DMS 273 (cell line): ENCODE data around the gene PNPLA7.
"Not testable (repeated sequence)": the region's sequence is repeated elsewhere in the genome, so short reads cannot be mapped to it uniquely, and the experiment has no call there.

Source experiments
- DNase-seq: peaks from one replicate; lab custom pipeline; 2025; ENCODE audit not compliant: unreplicated experiment; lab: John Stamatoyannopoulos, UW

PNPLA7 gene

DNA sequence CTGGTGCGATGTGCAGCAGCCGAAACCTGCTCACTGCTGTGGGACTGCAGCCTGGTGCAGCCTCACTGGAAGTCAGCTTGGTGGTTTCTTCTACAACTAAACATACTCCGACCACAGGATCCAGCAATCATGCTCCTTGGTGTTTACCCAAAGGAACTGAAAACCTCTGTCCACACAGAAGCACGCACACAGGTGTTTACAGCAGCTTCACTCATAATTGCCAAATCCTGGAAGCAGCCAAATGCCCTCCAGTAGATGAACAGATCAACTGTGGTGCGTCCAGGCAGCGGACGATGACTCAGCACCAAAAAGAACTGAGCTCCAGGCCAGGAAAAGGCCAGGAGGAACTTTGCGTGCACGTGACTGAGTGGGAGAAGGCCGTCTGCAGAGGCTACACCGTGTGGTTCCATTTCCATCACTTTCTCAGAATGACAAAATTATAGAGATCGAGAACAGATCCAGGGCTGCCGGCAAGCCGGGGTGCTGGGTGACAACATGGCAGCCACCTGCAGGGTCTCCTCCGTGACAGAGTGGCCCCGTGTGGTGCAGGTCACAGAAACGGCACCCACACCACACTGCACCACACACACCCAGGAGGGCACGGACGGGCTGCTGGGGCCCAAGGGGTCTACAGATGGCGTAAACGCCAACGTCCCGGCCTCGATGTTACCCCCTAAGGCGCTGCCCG lies 68.0 kb downstream of the PNPLA7 start:
- no peak for DNase-seq

DNA sequence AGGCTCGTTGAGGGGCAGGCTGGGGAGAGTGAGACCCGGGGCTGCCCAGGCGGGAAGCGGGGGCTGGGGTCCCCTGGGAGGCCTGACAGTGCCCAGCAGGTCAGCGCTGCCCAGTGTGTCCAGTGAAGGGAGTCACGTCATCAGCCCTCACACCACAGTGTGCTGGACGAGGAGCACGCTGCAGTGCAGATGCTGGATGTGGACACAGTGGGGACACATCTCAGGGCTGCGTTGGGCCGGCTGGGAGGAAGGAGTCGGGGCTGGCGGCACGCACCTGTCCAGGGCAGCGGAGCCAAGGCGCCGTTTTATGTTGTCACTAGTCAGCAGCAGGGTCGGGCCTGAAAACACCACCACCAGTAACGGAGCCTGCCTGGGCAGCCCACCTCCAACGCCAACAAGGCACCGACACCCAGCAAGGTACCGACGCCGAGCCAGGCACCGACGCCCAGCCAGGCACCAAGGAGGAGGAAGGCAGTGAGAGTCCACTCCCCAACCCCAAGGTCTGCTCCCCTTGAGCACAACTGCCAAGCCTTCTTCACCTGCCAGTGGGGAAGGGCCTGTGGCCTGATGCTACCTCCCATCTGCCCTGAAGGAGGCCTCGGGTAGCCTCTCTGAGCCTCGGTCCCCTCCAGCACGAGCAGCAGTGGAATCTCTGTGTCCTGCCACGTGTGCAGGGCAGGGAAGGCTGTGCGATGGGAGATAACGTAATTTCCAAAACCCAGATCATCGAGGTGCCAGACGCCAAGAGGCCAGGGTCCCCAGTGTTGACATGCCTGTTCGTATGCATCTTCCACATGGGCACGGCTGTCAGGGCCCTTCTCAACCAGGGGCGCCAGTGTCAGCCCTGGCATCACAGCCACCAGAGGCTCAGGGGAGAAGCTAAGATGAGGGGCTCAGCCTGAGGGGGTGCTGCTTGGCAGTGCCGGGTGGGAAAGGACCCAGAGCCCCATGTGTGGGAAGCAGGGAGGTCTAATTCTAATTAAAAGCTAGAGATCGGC lies 69.2 kb downstream of the PNPLA7 start:
- DNase-seq: no peak

DNA sequence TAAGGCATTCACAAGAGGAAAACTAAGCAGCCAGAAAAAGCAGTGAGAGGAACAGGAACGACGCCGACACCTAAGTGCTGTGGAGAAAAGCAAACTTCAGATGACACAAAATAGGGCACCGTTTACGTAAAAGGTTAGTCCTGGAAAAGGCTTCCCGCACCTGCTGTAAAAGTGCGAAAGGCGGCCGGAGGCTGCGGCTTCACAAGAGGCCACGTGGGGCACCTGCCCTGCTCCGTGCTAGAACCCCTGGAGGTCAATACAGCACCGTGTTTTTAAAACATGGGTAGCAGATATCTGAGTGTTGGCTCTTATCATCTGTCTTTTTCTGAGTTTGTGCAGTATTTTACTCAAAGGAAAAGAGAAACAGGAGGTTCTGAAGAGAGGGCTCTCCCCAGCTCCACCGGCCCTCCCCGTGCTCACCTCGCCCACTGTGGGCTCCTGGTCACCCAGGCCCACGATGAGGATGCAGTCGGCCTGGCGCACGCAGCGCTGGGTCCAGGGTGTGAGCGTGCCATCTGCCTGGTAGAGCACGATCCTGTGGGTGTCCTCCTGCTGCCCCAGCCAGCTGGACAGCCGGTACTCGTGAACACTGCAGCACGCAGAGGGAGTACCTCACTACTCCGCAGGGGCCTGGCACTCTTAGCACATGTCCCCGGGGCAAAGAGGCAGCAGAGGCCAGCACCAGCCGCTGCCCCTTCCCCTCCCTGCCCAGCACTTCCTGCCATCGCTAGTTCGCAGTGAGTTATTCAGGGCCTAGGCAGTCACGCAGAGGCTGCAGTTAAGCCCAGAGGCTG lies 70.1 kb downstream of the PNPLA7 start:
- no peak for DNase-seq

DNA sequence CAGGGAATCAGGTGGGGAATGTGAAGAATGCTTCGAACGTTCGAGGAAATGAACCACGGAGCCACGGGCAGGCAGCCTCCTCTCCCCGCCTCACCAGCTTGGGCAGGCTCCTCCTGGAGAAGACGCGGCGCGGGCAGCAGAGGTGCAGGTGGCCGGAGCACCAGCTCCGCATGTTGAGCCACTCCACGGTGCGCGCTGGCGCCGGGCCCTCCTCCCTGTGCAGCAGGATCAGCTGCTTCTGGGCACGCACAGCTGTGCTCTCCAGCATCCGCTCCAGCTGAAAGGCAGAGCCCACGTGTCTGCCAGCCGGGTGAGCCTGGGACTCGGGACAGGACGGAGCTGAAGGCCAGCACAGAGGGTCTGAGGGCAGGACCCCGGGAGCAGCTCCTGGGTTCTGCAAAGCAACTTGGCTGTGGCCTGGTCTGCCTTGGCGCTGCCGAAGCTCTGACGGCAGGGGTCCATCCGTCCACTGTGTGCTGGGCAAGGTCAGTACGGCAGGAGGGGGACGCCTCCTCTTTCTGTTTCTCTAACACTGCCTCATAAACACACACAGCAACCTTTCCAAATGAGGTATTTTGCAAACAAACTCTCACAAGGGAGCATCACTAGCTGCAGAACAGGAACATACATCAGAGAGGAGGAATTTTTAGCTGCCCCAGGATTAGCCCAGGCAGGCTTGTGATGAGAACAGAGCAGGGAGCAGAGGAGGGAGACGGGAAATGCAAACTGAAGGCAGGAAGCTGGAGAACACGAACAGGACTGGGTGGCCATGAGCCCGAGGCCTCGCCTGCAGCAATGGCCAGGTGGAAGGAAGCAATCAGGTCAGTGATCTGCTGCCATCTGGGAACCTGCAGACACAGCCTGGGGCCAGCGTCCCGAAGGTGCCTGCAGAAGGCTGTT lies 71.0 kb downstream of the PNPLA7 start:
- DNase-seq: peak; percentile 81

DNA sequence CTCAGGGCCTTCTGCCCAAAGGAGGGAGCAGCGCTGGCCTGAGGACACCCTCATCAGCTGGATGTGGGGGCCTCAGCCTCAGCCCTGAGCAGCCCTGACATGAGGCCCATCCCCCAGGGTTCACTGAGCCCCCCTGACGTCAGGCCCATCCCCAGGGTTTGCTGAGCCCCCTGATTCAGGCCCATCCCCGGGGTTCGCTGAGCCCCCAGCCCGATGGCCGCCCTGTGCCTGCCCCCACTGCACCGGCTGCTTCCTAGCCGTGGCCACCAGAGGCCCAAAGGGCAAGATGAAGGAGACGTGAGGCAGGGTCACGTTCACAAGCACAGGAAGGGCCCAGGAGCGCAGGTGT lies 71.6 kb downstream of the PNPLA7 start:
- DNase-seq: no peak

DNA sequence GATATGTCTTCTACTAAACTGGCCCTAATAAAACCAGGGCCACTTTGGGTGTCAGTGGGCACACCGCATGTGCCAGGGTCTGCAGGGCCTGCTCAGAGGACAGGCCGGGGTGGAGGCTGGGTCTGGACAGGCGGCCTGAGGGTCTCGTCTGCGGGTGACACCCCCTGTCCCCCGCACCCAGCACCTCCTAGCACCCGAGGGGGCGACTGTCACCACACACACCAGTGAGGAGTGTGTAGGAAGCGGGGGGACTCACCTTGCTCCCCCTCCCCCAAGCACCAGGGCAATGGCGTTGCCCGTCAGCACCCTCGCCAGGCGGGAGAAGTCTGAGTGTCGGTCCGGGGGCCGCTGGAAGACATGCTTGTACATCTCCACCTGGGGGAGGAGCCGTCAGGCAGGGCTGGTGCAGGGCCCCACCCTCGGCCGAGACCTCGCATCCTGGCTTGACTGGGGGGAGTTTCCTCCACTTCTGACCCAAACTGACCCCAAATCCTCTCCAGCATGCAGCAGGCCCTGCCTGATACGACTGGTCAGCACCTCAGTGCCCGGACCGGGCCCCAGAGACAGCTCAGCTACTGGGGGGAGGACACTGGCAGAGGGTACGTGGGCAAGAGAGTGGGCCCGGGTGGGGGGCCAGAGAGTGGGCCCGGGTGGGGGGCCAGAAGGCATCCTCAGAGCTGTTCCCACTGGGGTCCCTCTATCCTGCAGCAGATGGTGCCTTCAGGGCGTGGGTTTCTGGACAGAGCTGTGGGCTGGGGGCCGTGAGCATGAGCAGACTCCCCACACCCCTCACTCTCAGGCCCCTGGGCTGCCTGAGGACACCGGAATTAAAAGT lies 72.2 kb downstream of the PNPLA7 start:
- no peak for DNase-seq

DNA sequence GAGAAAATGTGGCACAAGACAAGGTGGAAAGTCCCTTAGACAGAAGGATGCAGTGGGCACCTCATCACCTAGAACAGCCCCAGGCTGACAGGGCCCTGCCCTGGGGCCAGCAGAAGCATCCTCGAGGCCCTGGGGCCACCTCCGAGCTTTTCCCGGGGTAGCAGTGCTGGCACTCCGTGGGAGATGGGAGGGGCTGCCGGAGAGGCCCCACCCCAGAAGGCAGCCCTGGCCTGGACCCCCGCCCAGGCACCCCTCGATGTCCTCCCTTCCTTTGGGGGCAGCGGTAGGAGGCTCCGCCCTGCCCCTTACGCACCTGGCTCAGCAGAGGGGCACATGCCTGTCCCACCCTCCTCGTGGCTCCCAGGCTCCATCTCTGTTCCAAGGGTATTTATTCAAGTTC lies 73.3 kb downstream of the PNPLA7 start:
- DNase-seq: no peak

DNA sequence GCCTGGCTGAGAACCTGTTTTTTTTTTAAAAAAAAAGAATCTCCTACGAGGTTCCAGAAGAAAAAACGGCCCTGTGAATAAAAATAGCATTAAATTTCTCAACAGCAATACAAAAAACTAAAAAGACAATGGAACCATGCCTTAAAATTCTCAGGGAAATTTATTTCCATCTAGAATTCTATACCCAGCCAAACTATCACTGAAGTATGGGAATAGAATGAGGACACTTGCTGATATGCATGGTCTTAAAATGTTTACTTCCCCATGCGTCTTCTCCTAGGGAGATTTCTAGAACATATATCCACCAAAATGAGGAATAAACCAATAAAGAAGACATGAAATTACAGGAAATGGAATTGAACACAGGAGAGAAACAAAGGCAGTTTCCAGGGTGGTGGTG lies 74.5 kb downstream of the PNPLA7 start:
- DNase-seq: no peak

DNA sequence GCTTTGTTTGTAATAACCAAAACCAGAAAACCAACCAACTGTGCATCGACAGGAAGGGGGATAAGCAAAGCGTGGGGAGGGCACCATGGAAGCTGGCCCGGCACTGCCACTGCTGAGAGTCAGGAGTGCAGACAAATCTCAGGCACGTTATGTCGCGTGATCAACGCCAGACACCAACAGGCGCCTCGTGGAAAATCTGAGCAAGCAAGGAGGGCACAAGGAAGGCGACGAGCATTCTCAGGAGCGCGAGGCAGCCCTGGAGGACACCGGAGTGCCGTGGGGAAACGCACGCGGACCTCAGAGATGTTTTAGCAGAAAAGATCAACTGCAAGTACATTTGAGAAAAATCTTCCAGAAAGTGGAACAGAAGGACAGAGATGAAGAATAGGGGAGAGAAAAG lies 75.9 kb downstream of the PNPLA7 start:
- DNase-seq: no peak

DNA sequence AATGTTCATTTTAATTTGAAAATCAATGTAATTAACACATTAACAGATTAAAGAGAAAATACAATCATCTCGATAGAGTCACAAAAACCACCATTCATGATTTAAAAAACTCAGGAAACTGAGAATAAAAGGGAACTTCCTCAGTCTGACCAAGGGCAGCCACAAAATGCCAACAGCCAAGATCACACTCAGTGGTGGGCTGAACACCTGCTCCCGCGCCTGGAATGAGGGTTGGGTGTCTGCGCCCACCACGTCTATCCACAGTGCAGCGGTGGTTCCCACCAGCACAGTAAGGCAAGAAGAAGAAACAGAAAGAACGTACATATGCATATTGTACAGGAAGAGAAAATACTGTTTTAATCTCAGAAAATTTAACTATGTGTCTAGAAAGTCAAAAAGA lies 79.4 kb downstream of the PNPLA7 start:
- no peak for DNase-seq

DNA sequence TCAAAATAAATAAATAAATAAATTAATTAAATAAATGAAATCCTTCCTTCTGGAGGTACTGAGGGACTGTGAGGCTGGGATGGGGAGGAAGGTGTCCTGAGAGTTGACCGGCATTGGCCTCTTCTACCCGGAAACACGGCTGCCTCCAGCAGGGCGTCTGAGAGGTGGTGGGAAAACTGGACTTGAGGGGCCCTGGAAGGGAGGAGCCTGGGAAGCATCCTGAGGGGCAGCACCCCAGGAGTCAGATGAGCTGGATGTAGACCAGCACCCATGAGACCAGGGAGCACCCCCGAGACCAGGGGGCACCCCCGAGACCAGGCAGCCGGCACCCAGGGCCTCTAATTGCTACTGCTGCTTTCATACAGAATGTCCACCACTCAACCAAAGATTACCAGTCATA lies 82.3 kb downstream of the PNPLA7 start:
- DNase-seq: no peak

DNA sequence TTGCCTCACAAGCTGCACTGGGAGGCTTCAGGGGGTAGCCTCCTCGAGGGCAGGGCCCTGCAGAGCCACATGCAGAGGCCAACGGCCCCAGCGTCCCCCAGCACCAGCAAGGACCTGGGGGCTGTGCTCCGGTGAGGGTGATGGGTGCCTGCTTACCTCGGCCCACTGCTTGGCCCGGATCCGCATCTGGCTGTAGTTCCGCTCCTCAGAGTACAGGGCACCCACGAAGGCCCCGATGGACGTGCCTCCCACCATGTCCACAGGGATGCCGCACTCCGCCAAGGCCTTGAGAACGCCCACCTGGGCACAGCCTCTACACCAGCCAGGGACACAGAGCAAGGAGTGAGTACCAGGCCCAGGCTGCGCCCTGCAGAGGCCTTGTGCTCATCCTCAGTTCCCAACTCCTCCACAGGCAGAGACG lies 83.0 kb downstream of the PNPLA7 start:
- DNase-seq: no peak

DNA sequence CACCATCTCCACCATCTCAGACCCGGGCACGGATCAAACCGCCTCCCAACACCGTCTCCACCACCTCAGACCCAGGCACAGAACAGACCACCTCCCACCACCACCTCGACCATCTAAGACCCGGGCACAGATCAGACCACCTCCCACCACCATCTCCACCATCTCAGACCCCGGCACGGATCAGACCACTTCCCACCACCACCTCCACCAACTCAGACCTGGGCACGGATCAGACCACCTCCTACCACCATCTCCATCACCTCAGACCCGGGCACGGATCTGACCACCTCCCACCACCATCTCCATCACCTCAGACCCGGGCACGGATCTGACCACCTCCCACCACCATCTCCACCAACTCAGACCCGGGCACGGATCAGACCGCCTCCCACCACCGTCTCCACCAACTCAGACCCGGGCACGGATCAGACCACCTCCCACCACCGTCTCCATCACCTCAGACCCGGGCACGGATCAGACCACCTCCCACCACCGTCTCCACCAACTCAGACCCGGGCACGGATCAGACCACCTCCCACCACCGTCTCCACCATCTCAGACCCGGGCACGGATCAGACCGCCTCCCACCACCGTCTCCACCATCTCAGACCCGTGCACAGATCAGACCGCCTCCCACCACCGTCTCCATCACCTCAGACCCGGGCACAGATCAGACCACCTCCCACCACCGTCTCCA lies 83.7 kb downstream of the PNPLA7 start:
- DNase-seq: not testable (repeated sequence)

DNA sequence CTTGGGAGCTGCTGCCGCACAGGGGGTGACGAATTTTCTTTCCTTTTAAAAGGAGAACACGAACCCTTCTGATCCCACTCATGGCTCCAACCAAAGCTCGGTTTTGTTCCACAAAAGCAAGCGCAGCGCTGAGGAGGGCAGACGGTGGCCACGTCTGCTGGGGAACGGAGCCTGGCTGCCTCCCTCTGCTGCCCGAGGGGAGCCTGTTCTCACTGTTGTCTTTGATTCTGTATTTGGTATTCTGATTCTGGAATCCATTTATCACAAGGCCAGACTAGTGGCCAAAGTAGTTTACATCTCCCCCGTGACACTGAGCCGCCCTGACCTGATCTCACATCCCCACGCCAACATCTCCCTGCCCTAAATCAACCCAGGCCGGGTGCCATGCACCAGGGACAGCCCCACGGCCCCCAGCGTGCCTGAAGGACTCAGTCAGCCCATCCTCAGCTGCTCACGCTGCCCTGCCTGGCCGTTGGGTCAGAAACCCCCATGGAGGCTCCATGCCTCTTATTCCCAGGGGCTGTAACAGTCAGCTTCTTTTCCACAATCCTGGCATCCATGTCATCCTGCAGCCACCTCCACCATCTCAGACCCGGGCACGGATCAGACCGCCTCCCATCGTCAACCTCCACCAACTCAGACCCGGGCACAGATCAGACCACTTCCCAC lies 84.3 kb downstream of the PNPLA7 start:
- DNase-seq: no peak

DNA sequence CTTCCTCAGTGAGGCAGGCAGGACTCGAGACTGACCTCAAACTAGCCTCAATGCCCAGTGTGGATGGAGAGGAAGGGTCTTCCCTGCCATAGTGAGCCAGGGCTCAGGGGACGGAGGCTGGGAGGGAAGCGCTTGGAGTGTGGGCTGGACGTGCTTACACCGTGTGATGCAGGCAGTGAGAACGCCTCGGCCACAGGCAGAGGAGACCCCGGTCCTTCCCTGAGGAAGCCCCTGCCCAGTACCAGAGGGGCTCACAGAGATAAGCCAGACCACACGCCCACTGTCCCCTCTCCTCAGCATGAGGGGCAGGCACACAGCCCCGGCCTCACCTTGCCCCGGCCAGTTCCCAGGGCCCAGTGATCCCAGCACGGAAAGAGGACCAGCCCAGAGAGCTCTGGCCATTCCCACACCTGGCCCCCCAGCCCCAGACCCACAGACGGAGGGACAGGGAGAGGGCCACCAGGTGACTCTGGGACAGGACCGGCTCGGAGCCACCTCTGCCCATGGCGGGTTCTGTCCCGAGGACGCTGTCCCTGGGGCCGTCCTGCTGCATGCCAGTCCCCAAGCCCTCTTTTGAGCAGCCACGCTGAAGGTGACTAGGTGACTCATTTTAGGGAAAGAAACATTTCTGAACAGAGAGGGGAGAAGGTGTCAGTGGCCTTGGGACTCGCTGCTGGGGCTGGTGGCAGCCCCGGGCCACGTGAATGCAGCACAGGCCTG lies 85.0 kb downstream of the PNPLA7 start:
- no peak for DNase-seq

DNA sequence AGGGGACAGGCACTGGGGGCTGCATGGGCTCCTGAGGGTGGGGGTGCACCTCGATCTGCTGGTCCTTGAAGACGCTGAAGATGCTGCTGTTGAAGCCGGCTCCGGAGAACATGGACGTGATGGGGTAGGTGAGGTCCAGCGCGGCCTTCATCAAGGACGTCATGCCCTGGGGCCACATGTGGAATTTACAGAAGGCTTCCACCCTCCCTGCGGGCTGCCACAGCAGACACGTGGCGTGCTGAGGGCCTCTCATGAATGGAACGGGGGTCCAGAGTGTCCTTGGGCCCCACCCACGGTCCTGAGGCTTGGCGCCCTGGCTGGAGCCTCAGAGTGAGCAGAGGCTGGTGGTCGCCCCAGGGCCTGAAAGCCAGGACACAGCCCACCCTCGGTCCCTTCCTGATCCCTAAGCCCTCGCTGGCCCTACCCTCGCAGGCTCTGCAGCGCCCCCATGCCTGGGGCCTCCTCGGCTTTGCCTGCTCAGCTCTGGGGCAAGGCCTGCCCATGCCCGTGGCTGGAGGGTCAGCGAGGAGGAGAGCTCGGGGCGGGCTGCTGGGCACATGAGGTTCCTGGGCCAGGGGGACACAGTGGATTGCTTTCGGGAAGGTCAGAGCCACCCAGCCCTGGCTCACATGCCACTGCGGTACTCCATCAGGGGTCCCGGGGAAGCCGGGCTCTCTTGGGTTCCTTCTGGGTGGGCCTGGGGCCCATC lies 85.8 kb downstream of the PNPLA7 start:
- no peak for DNase-seq

DNA sequence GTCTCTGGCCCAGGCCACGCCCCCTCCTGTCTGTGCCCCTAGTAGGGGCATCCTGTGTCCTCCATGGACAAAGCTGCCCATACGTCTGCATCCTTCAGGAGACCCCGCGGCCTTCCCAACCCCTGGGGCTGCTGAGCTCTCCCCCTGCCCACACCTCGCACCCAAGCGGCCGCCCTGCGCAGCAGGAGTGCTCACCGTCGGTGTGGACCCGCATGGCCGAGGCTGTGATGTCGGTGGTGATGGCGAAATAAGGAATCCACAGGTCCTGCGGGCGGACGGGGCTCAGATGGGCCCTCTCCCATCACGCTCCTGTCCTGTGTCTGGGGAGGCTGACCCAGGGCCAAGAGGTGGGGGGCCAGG lies 86.3 kb downstream of the PNPLA7 start:
- DNase-seq: no peak
